ENCODE results near the gene CPN2. TPM values are rescaled to one million over a fixed set of nuclear protein-coding genes. Genes with fewer than 3 reads are reported as not detected.

CPN2 gene
- total RNA-seq, 1 experiment from 2014 or later, result not detected

GRCh38 chr3:194313560-194314387 is 37.4 kb downstream of the CPN2 start:
- H3K79me2 ChIP-seq (ENCODE audit: insufficient read depth, low read length), result no peaks in the 10 kb centered on the region
- H3K4me3 Mint-ChIP-seq, result no peak overlapping the region
- H3K27ac ChIP-seq (ENCODE audit: insufficient read length, low read depth, low read length), result no peak overlapping the region
- no CpG with 5 or more reads among the region's 15 CpGs for WGBS (ENCODE audit: extremely low coverage, insufficient read length, low lambda C conversion rate)
- H3K14ac ChIP-seq (ENCODE audit: insufficient read depth, low read length), result no peak overlapping the region
- peaks cover 15% of the 10 kb centered on the region in 2 experiments for H3K9me3 Mint-ChIP-seq
- no peak overlapping the region for H3K4ac ChIP-seq (ENCODE audit: low read depth, low read length)
- H3K4me1 ChIP-seq (ENCODE audit: insufficient read depth, low read length), result no peaks in the 10 kb centered on the region; the same call in none of the 2 replicates
- H3K27me3 Mint-ChIP-seq (ENCODE audit: low read depth), result peaks cover 67% of the 10 kb centered on the region
- no peak overlapping the region for H3K18ac ChIP-seq (ENCODE audit: insufficient read length, low read depth, low read length)
- peak overlapping the region in 1 of 3 experiments; percentile 61; a peak in 1 of 7 replicates for H3K27ac Mint-ChIP-seq
- no peak overlapping the region for H2BK12ac ChIP-seq (ENCODE audit: insufficient read length, low read depth, low read length)
- H2AFZ ChIP-seq (ENCODE audit: low read length), result no peak overlapping the region
- no peak overlapping the region for H4K8ac ChIP-seq (replicated peaks; ENCODE audit: insufficient read length, low read depth, low read length)
- H3T11ph ChIP-seq (ENCODE audit: low read length), result no peak overlapping the region
- TF ChIP-seq CTCF (conservative IDR thresholded peaks at IDR 0.05), result peak; percentile 50
- H3K56ac ChIP-seq (ENCODE audit: insufficient read length, low read depth, low read length), result no peak overlapping the region
- no peak overlapping the region for H2BK20ac ChIP-seq (ENCODE audit: low read depth, low read length, poor library complexity, severe bottlenecking)
- H2BK15ac ChIP-seq (ENCODE audit: low read depth, low read length), result no peak overlapping the region
- H3K4me1 Mint-ChIP-seq, result peaks cover 45 to 48% of the 10 kb centered on the region in 2 experiments
- no peak overlapping the region for H2BK5ac ChIP-seq (ENCODE audit: insufficient read length, low read length)
- no peak overlapping the region for H3K9ac ChIP-seq (ENCODE audit: extremely low read depth, insufficient read length, low read length)
- no peaks in the 10 kb centered on the region for H3K79me1 ChIP-seq (ENCODE audit: insufficient read depth, low read depth, low read length, poor library complexity, severe bottlenecking)
- no peak overlapping the region for H3K4me2 ChIP-seq (ENCODE audit: insufficient read depth, insufficient read length, low read length)
- H3K9me3 ChIP-seq (ENCODE audit: control insufficient read depth, low read depth, low read length), result peaks cover 7% of the 10 kb centered on the region
- H4K91ac ChIP-seq (ENCODE audit: insufficient read length, low read depth, low read length), result no peak overlapping the region
- H2BK120ac ChIP-seq (ENCODE audit: low read depth, low read length, poor library complexity, severe bottlenecking), result no peak overlapping the region
- no peak for DNase-seq
- no peaks in the 10 kb centered on the region for H4K20me1 ChIP-seq (ENCODE audit: control insufficient read depth, insufficient read depth, insufficient read length)
- peaks cover 3% of the 10 kb centered on the region; the same call in 1 of the 2 replicates for H3K27me3 ChIP-seq (ENCODE audit: insufficient read depth, low read length)
- no peak overlapping the region for H4K5ac ChIP-seq (ENCODE audit: insufficient read length, low read depth, low read length)
- H2AK5ac ChIP-seq (ENCODE audit: insufficient read length, low read length), result no peak overlapping the region
- H3K23me2 ChIP-seq (ENCODE audit: insufficient read length, low read depth, low read length, poor library complexity, severe bottlenecking), result no peaks in the 10 kb centered on the region
- H3K36me3 Mint-ChIP-seq (ENCODE audit: insufficient read depth in 1 of 3, low read depth in 3 of 3), result peaks cover 6 to 15% (median 7%) of the 10 kb centered on the region in 3 experiments
- no peak overlapping the region for H3K23ac ChIP-seq (ENCODE audit: insufficient read length, low read depth, low read length)

All from H9 (cell line).